Thyroid gland (tissue), 4 donors: ENCODE measurements around the gene SSX2IP.

Experiments used
- POLR2A ChIP-seq, 2 donors: fragments of 450-650 bp; IDR thresholded peaks; one replicate each; pipeline ENCODE4 v1.6.1; 2017; ENCODE audit warnings: antibody characterized with exemption in 2 of 2, mild to moderate bottlenecking in 2 of 2, moderate library complexity in 1 of 2
- TF ChIP-seq, protein P1 (sequence below), 6 experiments: fragments of 200-600 bp in 3 of 6; fragments of 450-650 bp in 3 of 6; sonication (generic) in 3 of 6; IDR thresholded peaks; one replicate each; pipeline ENCODE4 v1.5.1; 2016 to 2019; ENCODE audit warnings: antibody characterized with exemption in 6 of 6, mild to moderate bottlenecking in 2 of 6, inconsistent platforms in 1 of 6, moderate library complexity in 1 of 6

DNA sequence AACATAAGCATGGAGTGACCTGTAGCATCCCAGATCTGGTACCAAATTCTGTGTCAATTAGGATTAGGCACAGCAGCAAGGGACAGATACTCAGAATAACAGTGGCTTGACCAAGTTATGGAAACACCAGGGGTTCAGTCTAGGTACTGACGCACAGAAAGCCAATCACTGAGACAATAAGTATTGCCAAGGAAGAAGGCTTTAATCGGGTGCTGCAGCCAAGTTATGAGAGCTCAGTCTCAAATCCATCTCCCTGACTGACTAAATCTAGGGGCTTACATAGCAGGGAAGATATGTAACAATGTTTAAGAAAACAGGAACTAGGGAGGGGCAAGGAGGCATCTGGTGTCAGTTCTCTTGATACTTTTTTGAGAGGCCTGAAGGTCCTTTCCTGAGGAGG lies 76.4 kb downstream of the SSX2IP start:
- no peak for TF ChIP-seq POLR2A (IDR thresholded peaks at IDR 0.05)
- TF ChIP-seq, protein P1, sequence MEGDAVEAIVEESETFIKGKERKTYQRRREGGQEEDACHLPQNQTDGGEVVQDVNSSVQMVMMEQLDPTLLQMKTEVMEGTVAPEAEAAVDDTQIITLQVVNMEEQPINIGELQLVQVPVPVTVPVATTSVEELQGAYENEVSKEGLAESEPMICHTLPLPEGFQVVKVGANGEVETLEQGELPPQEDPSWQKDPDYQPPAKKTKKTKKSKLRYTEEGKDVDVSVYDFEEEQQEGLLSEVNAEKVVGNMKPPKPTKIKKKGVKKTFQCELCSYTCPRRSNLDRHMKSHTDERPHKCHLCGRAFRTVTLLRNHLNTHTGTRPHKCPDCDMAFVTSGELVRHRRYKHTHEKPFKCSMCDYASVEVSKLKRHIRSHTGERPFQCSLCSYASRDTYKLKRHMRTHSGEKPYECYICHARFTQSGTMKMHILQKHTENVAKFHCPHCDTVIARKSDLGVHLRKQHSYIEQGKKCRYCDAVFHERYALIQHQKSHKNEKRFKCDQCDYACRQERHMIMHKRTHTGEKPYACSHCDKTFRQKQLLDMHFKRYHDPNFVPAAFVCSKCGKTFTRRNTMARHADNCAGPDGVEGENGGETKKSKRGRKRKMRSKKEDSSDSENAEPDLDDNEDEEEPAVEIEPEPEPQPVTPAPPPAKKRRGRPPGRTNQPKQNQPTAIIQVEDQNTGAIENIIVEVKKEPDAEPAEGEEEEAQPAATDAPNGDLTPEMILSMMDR (IDR thresholded peaks at IDR 0.05), result no peak
